Suprapubic skin (tissue), 3 donors: ENCODE measurements around the gene CENPA.

Experiments used
- CTCF ChIP-seq, 2 donors: fragments of 200-600 bp in 1 of 2; fragments of 450-650 bp in 1 of 2; sonication (generic) in 1 of 2; IDR thresholded peaks; one replicate each; pipeline ENCODE4 v1.5.1; 2016 to 2019; ENCODE audit warnings: antibody characterized with exemption in 2 of 2, mild to moderate bottlenecking in 1 of 2, moderate library complexity in 1 of 2
- POLR2A ChIP-seq, 2 donors: fragments of 450-650 bp; IDR thresholded peaks; one replicate each; pipeline ENCODE4 v1.6.1; 2017; ENCODE audit warnings: antibody characterized with exemption in 2 of 2, mild to moderate bottlenecking in 2 of 2, moderate library complexity in 2 of 2

- no peak for TF ChIP-seq CTCF (IDR thresholded peaks at IDR 0.05)
- no peak for TF ChIP-seq POLR2A (IDR thresholded peaks at IDR 0.05)
These were observed 20.9 kb upstream of the CENPA start for GRCh38 chr2:26764906-26765305.
